Measurements from ENCODE around the gene PACS1.

Gene PACS1

GRCh38 chr11:66159324-66159984, 89.4 kb downstream of the PACS1 start:
- H3K4me2 ChIP-seq (ENCODE audit: low read length), result no peak overlapping the region
- peaks cover 9% of the 10 kb centered on the region; the same call in 1 of the 2 replicates for H4K20me1 ChIP-seq (ENCODE audit: control insufficient read depth, insufficient read depth, low read depth, low read length)
- no peaks in the 10 kb centered on the region for H3K9me3 ChIP-seq (ENCODE audit: control insufficient read depth, insufficient read depth, low read length)
- H3K9me2 ChIP-seq (replicated peaks; ENCODE audit: control insufficient read depth, low read length), result no peaks in the 10 kb centered on the region
- no peak overlapping the region for H3K4me3 ChIP-seq (ENCODE audit: low read length)
- H3K27ac ChIP-seq (ENCODE audit: low read depth, low read length), result no peak overlapping the region
- H3F3A ChIP-seq (ENCODE audit: control insufficient read depth, insufficient read depth), result no peaks in the 10 kb centered on the region; the same call in 1 of the 2 replicates
- H3K36me3 ChIP-seq (ENCODE audit: control insufficient read depth, low read length), result no peaks in the 10 kb centered on the region
- H3K27me3 ChIP-seq (ENCODE audit: control insufficient read depth, low read length), result no peaks in the 10 kb centered on the region
- peaks cover 9% of the 10 kb centered on the region; the same call in 1 of the 2 replicates for H3K79me2 ChIP-seq (ENCODE audit: control insufficient read depth, low read length)
- TF ChIP-seq CTCF (IDR thresholded peaks at IDR 0.05; ENCODE audit: low read depth, low read length, poor library complexity, severe bottlenecking) (no peak), EZH2phosphoT487 (IDR thresholded peaks at IDR 0.05; ENCODE audit: borderline replicate concordance, low read length) (no peak)
- H3K4me1 ChIP-seq (ENCODE audit: control insufficient read depth, low read length), result peaks cover 8% of the 10 kb centered on the region

GRCh38 chr11:66160709-66161108, 90.6 kb downstream of the PACS1 start:
- Histone ChIP-seq H3K4me2 (ENCODE audit: low read length) (no peak overlapping the region), H3K9me2 (replicated peaks; ENCODE audit: control insufficient read depth, low read length) (no peaks in the 10 kb centered on the region), H3K27ac (ENCODE audit: low read depth, low read length) (no peak overlapping the region), H3K36me3 (ENCODE audit: control insufficient read depth, low read length) (no peaks in the 10 kb centered on the region), H4K20me1 (ENCODE audit: control insufficient read depth, insufficient read depth, low read depth, low read length) (peaks cover 9% of the 10 kb centered on the region; the same call in 1 of the 2 replicates), H3K9me3 (ENCODE audit: control insufficient read depth, insufficient read depth, low read length) (no peaks in the 10 kb centered on the region), H3K79me2 (ENCODE audit: control insufficient read depth, low read length) (peaks cover 12% of the 10 kb centered on the region; the same call in 1 of the 2 replicates), H3F3A (ENCODE audit: control insufficient read depth, insufficient read depth) (no peaks in the 10 kb centered on the region; the same call in 1 of the 2 replicates), H3K27me3 (ENCODE audit: control insufficient read depth, low read length) (no peaks in the 10 kb centered on the region), H3K4me3 (ENCODE audit: low read length) (no peak overlapping the region), H3K4me1 (ENCODE audit: control insufficient read depth, low read length) (peaks cover 8% of the 10 kb centered on the region)
- no peak for TF ChIP-seq EZH2phosphoT487 (IDR thresholded peaks at IDR 0.05; ENCODE audit: borderline replicate concordance, low read length)
- TF ChIP-seq CTCF (IDR thresholded peaks at IDR 0.05; ENCODE audit: low read depth, low read length, poor library complexity, severe bottlenecking), result no peak

- H3K4me1 ChIP-seq (ENCODE audit: control insufficient read depth, low read length), result no peaks in the 10 kb centered on the region
- H3K4me3 ChIP-seq (ENCODE audit: low read length), result no peak overlapping the region
- peaks cover 4% of the 10 kb centered on the region; the same call in 1 of the 2 replicates for H3K36me3 ChIP-seq (ENCODE audit: control insufficient read depth, low read length)
- H3K27me3 ChIP-seq (ENCODE audit: control insufficient read depth, low read length), result no peaks in the 10 kb centered on the region
- no peaks in the 10 kb centered on the region for H3K9me2 ChIP-seq (replicated peaks; ENCODE audit: control insufficient read depth, low read length)
- no peak for TF ChIP-seq CTCF (IDR thresholded peaks at IDR 0.05; ENCODE audit: low read depth, low read length, poor library complexity, severe bottlenecking)
- no peak for TF ChIP-seq EZH2phosphoT487 (IDR thresholded peaks at IDR 0.05; ENCODE audit: borderline replicate concordance, low read length)
- H3F3A ChIP-seq (ENCODE audit: control insufficient read depth, insufficient read depth), result no peaks in the 10 kb centered on the region; the same call in none of the 2 replicates
- H4K20me1 ChIP-seq (ENCODE audit: control insufficient read depth, insufficient read depth, low read depth, low read length), result peaks cover 5% of the 10 kb centered on the region; the same call in 1 of the 2 replicates
- H3K27ac ChIP-seq (ENCODE audit: low read depth, low read length), result no peak overlapping the region
- peaks cover 39% of the 10 kb centered on the region for H3K79me2 ChIP-seq (ENCODE audit: control insufficient read depth, low read length)
- no peak overlapping the region for H3K4me2 ChIP-seq (ENCODE audit: low read length)
- no peaks in the 10 kb centered on the region for H3K9me3 ChIP-seq (ENCODE audit: control insufficient read depth, insufficient read depth, low read length)
Measured at GRCh38 chr11:66168289-66168688, 98.2 kb downstream of the PACS1 start.
